Hematopoietic multipotent progenitor cell (in vitro differentiated cells): ENCODE data around the gene CNTRL. TPM values are rescaled to one million over a fixed set of nuclear protein-coding genes. Genes with fewer than 3 reads are reported as not detected.

Experiments
- DNase-seq, 3 donors: peaks; one replicate each; pipeline ENCODE4 v3.0.0-alpha.2; 2011 to 2015; ENCODE audit warnings: low read depth in 2 of 3, low spot score in 2 of 3
- total RNA-seq: library from RNA; depleted of rRNA; stranded (reverse); fragments of >200 nt; gene quantifications from one replicate; pipeline ENCODE4 v1.2.3, GENCODE V29; 2012

The CNTRL gene
- total RNA-seq, 1 donor, result 30.7 TPM

- no peak for DNase-seq
These were observed 121.6 kb downstream of the CNTRL start for GRCh38 chr9:121196389-121196788.

DNA sequence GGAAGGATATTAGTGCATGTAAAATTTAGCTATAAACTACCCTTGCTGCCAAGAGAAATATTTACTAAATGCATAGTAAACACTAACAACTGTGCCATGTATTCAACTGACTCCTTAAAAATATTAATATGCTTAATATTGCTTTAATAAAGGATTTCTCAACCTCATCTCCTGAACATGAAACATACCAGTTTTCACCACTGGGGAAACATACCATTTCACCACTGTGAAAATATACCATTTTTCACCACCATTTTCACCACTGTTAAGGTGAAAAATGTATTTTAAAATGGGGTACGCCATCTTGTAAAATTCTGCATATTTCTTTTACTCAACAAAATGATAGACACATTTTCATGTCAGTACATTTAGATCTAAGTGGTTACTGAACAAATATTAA, 122.4 kb downstream of the CNTRL start:
- no peak for DNase-seq

DNA sequence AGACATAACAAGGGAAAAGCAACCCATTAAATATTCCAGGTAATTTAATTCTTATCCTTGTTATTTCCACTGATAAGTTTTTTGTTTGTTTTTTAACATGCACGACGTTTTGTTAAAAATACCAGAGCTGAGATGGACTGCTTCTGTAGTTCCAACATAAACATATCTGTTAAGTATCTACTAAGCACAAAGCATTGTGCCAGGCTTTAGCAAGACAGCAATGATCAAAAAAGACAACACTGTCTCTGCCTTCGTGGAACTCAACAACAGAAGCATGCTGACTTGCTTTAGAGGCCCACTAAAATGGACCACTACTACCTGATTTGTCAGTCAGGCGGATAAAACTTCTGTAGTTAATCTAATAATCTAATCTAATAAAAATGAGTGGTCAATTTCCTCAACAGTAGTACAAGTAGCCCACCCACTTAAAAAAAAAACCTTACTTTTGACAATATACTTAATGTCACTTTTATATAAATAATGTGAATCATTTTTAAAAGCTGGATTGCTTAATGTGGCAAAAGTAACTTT, 123.8 kb downstream of the CNTRL start:
- no peak for DNase-seq

DNA sequence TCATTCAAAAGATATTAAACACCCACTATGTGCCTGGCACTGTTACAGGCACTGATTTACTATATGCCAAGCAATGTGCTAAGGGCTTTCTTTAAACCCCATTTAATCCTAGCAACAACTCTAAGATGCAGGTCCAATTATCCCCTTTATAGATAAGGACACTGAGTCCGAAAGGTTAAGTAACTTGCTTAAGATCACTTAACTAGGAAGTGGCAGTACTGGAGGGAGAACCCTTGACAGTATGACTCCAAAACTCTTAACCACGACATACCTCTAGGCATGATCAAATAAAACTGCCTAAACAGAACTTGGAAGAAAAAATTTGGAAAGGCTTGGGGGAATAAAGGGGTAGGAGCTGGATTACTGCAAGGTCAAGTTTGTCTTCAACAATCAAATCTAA, 125.2 kb downstream of the CNTRL start:
- DNase-seq, result no peak

GRCh38 chr9:121200356-121200755, 125.6 kb downstream of the CNTRL start:
- no peak for DNase-seq

- peak; percentile 6 to 25 (median 23) for DNase-seq
These were observed 126.4 kb downstream of the CNTRL start for GRCh38 chr9:121201045-121201737.

- peak; percentile 99 for DNase-seq
These were observed 127.2 kb downstream of the CNTRL start, which contains the start of gene RAB14 for GRCh38 chr9:121201738-121202533. TSS of gene RAB14 (minus strand) at chr9:121201869. CDS start at chr9:121193412, 8,457 bp downstream.

GRCh38 chr9:121204121-121204520, 129.4 kb downstream of the CNTRL start:
- no peak for DNase-seq

- no peak for DNase-seq
These were observed 129.9 kb downstream of the CNTRL start for GRCh38 chr9:121204611-121205010.

DNA sequence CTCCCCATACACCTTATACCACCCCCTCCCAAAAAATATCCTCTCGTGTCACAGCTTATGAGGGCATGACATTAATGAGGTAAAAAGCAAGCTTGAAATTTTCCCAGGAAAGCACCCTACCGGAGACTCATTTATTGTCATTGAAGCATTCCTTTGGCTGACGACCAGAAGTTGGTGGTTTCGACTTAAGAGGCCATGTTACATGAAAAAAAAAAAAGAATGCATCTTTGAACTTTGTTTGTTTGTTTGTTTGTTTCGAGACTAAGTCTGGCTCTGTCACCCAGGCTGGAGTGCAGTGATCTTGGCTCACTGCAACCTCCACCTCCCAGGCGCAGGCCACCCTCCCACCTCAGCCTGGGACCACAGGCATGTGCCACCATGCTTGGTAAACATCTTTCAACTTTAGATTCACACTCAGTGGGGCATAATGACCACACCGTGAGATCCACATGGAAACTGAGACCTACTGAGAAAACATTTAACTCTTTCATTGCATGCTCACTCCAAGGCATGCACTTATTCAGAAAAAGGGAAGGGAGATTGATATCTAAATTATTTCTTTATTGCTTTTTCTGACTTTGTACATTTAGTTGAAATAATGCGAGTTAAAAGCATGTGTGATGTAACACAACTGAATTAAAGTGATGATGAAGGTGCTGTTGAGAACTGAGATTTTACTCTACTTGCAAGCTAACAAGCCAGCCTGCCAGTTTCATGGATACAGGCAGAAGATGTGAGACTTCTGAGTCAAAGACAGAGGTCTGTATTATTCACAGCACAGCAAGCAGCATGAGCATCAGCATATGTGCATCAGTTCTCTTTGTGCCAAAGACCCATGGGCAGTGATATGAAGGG, 132.0 kb downstream of the CNTRL start:
- no peak for DNase-seq

DNA sequence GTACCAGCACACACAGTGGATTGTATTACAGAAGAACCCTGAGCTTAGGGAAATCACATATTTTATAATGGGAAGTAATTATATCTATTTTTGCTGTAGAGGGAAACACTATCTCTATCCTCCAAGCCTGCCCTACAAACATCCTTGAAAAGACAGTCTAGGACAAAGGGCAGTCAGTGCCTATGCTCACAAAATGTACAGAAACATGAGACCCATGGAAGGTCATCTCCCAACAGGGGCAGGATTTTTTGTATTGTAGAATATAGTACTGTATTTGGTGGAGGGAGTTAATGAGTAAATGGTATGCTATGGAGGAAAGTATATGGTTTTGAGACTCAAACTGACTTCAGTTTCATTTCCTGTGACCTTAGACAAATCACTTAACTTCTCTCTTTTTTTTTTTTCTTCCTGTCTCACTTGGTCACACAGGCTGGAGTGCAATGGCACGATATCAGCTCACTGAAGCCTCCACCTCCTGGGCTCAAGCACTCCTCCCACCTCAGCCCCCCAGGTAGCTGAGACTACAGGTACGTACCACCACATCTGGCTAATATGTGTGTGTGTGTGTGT, 132.7 kb downstream of the CNTRL start:
- no peak for DNase-seq

GRCh38 chr9:121210536-121210935, 135.8 kb downstream of the CNTRL start:
- DNase-seq, result peak in 1 of 3 donors; percentile 26

DNA sequence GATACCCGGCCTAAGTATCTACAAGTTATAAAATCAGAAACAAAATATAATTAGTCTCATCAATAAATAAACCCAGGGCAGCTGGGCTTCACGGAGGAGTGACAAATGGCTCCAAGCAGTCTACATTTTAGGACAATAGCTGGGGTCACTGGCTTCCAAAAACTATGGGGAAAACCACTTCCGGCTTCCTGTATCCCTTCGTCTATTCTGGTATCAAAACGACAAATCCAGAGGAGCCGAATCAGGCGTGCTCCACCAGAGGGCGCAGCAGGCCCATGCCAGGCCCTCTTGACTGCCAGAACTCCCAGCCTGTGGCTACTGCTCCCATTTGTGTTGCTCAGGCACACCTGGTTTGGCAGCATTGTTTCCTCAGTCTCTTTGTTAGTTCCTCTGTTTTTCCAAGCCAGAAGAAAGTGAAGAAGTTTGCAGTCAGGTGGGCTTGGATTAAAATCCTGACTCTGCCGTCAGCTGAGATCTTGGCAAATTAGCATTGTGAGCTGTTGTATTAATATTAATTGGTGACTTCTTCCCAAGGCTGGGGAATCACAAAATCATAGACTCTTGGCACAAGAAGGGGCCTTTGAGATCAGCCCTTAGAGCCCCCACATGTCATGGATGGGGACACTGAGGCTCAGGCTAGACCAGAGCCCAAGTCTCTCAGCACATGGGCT, 138.5 kb downstream of the CNTRL start:
- DNase-seq, result peak; percentile 26 to 72 (median 70)

DNA sequence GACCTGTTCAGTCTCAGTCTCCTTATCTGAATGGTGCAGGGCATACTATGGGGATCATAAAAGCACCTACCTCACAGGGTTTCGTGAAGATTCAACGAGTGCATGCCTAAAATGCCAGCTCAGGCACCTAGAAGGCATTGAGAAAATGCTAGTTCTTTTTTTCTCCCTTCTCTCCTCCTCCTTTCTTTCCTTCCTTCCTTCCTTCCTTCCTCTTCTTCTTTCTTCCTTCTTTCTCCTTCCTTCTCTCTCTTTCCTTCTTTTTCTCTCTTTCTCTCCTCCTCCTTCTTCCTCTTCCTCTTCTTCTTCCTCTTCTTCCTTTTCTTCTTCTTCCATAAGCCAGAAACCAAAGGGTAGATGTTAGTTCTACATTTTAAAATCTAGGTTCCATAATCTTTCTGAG, 139.2 kb downstream of the CNTRL start:
- DNase-seq, result no peak

GRCh38 chr9:121216271-121216805, 141.6 kb downstream of the CNTRL start:
- DNase-seq, result peak in 1 of 3 donors; percentile 42

DNA sequence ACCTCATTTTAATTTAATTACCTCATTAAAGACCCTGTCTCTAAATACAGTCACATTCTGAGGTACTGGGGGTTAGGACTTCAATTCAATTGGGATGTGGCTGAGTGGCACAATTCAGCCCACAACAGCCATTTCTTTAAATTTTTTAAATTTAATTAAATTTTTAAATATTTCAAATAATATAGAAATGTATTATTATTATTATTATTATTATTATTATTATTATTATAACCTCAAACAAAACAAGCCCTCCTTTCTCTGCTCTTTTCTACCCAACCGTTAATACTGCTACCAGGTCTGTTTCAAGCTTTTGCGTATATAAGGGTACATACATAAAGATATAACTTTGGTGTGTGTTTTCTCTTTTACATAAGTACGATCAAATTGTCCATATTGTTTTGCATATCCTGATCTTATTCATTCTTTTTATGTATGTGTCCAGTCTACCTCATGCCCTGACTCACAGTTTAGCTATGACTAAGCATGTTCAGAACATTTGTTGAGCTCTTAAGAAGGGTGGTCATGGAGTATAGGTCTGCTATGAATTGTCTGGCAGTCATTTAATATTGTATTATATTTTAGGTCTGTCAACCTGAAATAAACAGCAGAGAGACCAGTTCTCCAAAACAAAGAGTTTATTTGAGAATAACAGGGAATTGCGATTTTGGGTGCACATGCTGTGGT, 143.0 kb downstream of the CNTRL start:
- DNase-seq, result no peak

DNA sequence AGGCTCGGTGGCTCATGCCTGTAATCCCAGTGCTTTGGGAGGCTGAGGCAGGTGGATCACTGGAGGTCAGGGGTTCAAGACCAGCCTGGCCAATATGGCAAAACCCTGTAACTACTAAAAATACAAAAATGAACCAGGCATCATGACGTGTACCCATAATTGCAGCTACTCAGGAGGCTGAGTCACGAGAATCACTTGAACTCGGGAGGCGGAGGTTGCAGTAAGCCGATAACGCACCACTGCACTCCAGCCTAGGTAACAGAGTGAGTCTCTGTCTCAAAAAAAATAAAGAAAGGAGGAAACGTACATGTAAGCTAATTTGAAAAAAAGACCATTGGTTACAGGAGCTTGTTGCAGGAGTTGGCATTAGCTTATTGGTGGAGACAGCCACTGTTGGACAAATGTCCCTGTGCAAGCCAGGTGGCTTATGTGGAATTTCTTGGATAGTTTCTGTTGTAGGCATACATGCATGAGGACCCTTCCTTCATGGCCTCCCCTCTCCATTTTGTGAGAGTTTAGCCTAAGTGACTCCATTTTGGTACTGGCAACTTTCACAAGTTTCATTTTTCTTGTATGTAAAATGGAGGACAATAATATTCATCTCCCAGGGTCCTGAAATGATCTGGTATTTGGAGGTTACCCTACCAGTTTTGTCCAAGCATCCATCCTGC, 143.7 kb downstream of the CNTRL start:
- DNase-seq, result no peak

- no peak for DNase-seq
These were observed 144.8 kb downstream of the CNTRL start for GRCh38 chr9:121219530-121219929.
